DLD1 (cell line): ENCODE measurements around the gene NOS1.
"Not testable (repeated sequence)": the region's sequence is repeated elsewhere in the genome, so short reads cannot be mapped to it uniquely, and the experiment has no call there.

Source experiments
- in situ Hi-C: cut with HindIII; loops from 2 replicates; pipeline ENCODE4 v1.10.0; 2017; ENCODE audit warnings: low sequenced_read_pairs

NOS1 gene

GRCh38 chr12:117212563-117213190 lies 148.7 kb downstream of the NOS1 start:
- in situ Hi-C loops: no loop called here

GRCh38 chr12:117210266-117210918 lies 151.0 kb downstream of the NOS1 start:
- in situ Hi-C loops: no loop called here

DNA sequence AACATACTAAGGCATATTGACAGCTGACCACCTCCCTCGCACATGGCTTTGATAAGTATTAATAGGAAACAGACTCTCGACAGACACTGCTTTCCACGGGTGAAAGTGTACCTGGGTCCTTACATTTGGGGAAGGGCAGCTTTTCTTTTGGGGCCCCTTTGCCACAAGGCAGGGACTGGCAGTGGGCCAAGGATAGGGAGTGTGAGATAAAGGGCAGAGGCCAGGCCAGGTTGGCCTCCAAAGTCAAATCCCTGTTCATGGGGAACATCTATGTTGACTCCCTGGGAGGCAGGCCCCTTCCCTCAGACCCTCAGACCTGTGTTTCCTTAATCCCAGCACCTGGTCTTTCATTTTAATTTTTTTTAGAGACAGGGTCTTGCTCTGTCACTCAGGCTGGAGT lies 151.8 kb downstream of the NOS1 start:
- in situ Hi-C loops: no loop called here

DNA sequence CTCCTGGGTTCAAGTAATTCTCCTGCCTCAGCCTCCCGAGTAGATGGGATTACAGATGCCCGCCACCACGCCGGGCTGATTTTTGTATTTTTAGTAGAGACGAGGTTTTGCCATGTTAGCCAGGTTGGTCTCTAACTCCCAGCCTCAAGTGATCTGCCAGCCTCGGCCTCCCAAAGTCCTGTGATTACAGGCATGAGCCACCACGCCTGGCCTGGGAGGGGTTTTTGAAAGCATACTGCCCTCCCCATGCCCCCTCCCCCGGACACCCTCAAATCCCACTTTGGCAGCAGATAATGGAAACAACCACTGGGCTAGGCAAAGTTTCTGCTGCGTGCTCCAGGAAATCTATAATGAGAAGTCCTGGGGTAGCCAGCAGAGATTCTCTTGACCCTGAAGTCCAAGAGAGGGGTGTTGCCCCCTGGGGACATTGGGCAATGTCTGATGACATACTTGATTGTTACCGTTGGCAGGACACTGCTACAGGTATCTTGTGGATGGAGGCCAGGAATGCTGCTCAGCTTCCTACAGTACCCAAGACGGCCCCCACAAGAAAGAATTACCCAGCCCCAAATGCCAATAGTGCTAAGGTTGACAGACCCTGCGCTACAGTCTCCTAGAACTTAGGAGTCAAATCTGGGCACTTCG lies 152.5 kb downstream of the NOS1 start:
- in situ Hi-C loops: no loop called here

DNA sequence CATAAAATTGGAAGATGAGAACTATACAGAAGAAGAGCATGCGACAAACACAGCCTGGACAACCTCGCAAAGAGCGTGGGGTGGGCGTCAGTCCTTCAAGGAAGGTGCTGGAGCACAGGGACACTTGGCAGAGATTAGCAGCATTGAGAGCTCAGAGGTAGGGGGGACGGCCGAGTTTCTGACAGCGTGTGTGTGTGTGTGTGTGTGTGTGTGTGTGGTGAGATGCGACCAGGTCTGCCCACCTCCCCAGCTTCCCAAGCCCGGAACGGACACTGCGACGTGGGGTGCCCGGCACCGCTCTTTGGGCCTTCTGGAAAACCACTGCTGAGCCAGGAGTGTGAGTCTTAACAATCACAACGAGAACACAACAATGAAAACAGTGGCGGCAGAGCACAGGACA lies 153.2 kb downstream of the NOS1 start:
- in situ Hi-C loops: no loop called here

GRCh38 chr12:117207675-117208074 lies 153.8 kb downstream of the NOS1 start:
- in situ Hi-C loops: no loop called here

DNA sequence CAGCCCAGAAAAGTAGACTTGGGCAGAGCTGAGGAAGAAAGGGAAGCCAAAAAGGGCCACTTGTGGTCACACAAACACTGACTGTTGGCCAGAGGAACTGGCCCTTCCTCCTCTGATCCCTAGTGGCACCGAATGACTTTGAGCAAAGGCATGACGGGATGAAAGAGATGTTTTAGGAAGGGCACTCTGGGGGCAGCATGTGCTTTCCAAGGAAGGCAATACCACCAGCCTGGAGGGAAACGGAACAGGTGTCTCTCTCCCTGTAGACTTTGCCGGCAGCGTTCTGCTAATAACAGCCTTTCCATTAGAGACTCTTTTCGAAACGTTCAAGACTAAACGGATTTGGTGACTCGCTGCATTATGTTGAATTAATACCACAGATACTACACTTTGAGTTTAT lies 158.9 kb downstream of the NOS1 start:
- in situ Hi-C loops: no loop called here

GRCh38 chr12:117202033-117202432 lies 159.4 kb downstream of the NOS1 start:
- in situ Hi-C loops: no loop called here

DNA sequence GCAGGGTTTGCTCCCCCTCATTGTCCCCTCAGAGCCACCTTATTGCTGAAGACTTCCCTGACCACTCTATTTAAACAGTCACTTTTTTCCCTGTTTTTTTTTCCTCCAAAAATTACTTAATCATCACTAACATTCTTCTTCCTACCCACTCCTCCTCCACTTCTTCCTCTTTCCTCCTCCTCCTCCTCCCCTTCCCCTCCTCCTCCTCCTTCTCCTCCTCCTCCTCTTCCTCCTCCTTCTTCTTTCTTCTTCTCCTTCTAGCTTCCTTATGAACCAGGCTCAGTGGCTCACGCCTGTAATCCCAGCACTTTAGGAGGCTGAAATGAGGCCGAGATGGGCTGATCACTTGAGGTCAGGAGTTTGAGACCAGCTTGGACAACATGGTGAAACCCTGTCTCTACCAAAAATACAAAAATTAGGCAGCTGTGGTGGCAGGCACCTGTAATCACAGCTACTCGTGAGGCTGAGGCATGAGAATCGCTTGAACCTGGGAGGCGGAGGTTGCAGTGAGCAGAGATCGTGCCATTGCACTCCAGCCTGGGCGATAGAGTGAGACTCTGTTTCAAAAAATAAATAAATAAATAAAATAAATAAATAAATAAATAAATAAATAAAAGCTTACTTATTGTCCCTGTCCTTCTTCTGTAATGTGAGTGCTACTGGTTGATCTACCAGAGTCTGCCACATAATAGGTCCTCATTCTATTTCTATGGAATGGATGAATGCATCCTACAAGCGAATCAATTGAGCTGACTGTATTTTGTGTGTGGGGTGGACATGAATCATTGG lies 161.3 kb downstream of the NOS1 start:
- in situ Hi-C loops: not testable (repeated sequence)

GRCh38 chr12:117196334-117196733 lies 165.1 kb downstream of the NOS1 start:
- in situ Hi-C loops: not testable (repeated sequence)

DNA sequence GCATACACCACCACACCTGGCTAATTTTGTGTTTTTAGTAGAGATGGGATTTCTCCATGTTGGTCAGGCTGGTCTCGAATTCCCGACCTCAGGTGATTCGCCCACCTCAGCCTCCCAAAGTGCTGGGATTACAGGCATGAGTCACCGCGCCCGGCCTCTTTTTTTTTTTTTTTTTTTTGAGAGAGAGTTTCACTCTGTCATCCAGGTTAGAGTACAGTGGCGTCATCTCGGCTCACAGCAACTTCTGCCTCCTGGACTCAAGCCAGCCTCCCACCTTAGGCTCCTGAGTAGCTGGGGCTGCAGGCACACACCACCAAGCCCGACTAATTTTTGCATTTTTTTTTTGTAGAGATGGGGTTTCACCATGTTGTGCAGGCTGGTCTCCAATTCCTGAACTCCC lies 166.4 kb downstream of the NOS1 start:
- in situ Hi-C loops: not testable (repeated sequence)

DNA sequence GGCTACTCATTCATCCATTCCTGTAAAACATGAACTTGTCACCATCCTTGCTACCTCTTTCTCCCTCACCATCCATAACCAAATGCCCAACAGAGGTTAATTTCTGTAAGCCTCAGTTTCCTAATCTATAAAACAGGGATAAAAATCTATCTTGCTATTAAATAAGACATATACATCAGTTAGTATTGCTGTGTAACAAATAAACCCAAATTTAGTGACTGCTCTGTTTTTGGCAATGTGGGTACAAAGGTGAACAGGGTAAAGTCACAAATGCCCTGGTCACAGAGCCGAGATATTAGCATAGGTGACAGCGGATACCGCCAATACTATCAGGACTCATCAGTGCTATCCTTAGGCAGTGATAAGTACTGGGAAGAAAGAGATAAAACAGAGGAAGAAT lies 167.5 kb downstream of the NOS1 start:
- in situ Hi-C loops: no loop called here

GRCh38 chr12:117192581-117192980 lies 168.8 kb downstream of the NOS1 start:
- in situ Hi-C loops: not testable (repeated sequence)

- in situ Hi-C loops: no loop called here
Observed at GRCh38 chr12:117192057-117192456, 169.4 kb downstream of the NOS1 start.

- in situ Hi-C loops: no loop called here
Observed at GRCh38 chr12:117190210-117190781, 171.1 kb downstream of the NOS1 start, which contains the start of gene FBXO21. TSS of gene FBXO21 (minus strand) at chr12:117190470. CDS start at chr12:117190456, 14 bp downstream.

DNA sequence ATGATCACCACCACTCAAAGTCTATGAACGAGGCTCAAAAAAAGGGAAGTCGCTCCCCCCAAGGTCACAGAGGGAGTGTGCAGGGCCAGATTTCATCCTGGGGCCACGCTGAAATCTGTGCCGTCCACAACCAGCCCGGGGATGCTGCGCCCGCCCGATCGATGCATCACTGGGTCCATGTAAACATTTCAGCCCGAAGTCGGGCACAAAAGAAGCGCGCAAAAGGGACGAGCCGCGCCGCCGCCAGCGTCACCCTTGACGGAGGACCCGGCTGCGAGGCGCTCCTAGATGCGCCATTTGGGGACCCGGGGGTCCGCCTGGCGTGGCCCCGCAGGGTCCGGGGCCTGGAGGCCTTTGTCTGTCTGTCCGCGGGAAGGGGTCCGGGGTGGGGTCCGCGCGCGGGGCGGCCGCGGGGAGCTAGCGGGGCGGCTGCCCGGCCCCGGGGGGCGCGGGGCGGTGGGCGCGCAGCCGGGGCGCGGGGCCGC lies 171.7 kb downstream of the NOS1 start:
- in situ Hi-C loops: no loop called here

- in situ Hi-C loops: no loop called here
Observed at GRCh38 chr12:117188961-117189724, 172.3 kb downstream of the NOS1 start.

DNA sequence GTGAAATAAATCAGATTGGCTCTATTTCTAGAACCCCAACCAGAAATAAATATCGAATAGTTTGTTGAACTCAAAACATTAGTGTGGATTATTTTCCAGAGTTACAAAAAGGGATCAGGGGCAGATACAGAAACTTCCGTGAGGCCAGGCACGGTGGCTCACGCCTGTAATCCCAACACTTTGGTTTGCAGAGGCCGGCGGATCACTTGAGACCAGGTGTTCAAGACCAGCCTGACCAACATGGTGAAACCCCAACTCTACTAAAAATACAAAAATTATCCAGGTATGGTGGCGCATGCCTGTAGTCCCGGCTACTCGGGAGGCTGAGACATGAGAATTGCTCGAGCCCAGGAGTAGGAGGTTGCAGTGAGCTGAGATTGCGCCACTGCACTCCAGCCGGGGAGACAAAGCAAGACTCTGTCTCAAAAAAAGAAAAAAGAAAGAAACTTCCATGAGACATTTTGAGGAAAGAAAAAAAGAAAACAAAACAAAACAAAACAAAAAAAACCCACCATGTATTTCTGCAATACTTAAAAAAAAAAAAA lies 173.2 kb downstream of the NOS1 start:
- in situ Hi-C loops: no loop called here

DNA sequence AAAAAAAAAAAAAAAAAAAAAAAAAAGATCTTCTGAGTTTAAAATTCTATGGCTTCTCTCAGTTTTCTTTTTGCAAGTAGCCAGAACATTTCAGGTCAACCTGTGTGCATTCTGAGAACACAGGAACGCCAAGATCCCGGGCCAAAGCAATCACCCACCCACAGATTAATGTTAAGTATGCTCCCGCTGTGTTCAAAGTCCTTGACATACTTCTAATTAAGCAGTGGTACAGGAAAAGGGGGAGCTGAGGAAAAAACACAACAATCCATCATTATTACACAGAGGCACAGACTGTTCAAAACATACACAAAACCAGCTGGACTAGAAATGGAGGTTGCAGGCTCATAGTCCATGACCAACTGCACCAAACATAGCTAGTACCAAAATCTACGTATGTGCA lies 174.0 kb downstream of the NOS1 start:
- in situ Hi-C loops: no loop called here

DNA sequence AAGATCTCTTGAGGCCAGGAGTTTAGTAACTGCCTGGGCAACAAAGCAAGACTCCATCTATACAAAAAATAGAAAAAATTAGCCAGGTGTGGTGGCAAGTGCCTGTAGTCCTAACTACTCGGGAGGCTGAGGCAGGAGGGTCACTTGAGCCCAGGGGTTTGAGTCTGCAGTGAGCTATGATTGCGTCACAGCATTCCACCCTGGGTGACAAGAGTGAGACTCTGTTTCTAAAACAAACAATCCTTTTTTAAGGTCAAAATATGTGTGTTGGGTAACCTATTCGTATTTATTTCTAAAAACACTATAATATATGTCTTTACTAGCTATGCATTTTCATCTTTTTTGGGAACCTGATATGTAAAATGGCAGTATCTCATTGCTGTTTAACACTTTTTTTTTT lies 178.6 kb downstream of the NOS1 start:
- in situ Hi-C loops: no loop called here
